ENCODE data around the gene ATP8A2.

ATP8A2 gene

GRCh38 chr13:25384758-25385410, 13.1 kb downstream of the ATP8A2 start:
- DNase-seq = no peak

- DNase-seq = no peak
Observed at GRCh38 chr13:25391932-25392331, 20.2 kb downstream of the ATP8A2 start.

GRCh38 chr13:25394402-25395060, 22.8 kb downstream of the ATP8A2 start:
- DNase-seq = no peak

GRCh38 chr13:25397763-25398162, 26.0 kb downstream of the ATP8A2 start:
- DNase-seq = no peak

DNA sequence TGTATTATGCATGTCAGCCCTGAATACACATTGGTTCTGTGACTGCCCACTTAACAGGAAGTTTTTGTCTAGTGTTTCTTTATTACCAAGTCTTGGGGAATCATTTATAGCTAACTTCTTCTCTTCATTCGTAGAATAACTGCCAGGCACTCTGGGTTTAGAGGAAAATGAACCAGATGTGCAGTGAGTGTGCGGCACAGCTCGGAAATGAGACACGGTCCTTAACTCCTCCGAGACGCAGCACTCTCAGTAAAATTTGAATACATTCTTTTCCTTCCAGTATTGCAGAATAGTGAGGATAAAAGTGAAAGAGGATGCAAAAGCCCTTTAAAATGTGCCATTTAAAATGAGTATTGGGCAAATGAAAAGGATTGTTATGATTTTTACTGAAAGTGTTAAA, 29.2 kb downstream of the ATP8A2 start:
- no peak for DNase-seq

- DNase-seq = no peak
Observed at GRCh38 chr13:25401958-25402357, 30.2 kb downstream of the ATP8A2 start.

DNA sequence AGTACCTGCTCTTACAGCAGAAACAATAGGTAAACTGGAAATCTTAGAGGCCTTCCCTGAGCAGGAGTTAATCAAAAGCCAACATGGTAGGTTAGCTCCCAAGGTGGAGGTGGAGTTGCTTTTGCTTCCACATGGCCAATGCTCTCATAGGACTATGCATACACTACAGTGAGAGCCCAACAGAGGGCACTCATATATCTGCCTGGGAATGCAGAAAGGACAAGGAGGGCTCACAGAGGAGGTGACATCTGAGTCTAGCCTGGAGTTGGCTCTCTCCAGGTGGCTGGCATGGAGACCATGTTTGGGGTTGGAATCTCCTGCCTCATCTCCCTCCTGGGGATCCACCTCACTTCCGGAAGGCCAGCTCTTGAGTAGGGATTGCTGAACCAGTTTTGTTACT, 34.6 kb downstream of the ATP8A2 start:
- no peak for DNase-seq

DNA sequence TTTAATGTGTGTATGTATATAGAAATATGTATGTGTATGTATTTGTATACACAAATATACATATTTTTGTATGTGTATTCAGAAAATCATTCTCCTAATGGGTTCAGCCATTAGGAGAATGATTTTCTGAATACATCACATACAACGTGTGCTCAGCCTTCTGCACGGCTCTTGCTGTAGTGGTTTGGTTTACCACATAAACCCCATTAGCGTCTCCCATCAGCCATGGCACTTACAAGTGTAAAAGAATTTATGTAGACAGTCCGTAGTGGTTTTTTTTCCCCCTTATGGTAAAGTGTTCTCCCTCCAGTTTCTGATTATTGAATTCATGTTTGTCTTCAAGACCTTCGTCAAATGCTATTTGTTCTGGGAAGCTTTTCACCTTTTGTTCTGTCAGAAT, 38.2 kb downstream of the ATP8A2 start:
- no peak for DNase-seq

- DNase-seq = no peak
Observed at GRCh38 chr13:25415241-25415640, 43.5 kb downstream of the ATP8A2 start.

GRCh38 chr13:25417535-25417934, 45.8 kb downstream of the ATP8A2 start:
- no peak for DNase-seq

DNA sequence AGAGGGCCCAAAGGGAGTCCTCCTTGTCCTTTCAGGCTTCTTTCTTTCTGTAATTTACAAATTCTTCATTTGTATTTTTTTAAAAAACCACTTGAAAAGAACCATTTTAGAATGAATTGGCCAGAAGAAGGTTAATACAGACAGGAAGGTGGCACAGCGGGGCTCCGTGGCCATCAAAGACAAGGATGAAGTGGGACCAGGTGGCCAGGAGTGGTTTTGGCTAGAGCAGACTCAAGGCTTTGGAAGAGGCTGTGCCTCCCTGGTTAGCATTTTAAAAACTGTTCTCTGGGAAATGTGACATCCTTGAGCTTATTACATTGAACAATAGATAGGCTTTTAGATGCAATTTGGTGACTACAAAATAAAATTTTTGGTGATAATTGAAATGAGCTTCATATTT, 48.4 kb downstream of the ATP8A2 start:
- DNase-seq = no peak

GRCh38 chr13:25421612-25422011, 49.8 kb downstream of the ATP8A2 start:
- no peak for DNase-seq

DNA sequence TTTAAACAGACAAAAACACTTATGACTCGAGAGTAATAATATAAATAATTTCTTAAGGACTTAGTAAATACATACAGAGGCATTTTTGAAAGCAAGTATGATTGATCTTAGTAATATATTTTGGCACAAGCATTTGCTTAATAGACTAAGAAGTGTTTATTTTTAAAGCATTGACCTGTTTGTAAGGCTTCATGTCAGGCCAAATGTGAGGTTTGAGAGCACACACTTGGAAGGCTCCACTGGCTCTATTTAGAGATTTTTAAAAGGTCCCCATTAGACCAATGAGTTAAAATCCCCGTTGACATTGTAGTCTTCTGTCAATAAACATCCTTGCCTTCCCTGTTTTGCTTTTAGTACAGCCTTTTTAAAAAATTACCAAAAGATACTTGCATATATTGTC, 50.4 kb downstream of the ATP8A2 start:
- no peak for DNase-seq

GRCh38 chr13:25423831-25424230, 52.1 kb downstream of the ATP8A2 start:
- DNase-seq = no peak

DNA sequence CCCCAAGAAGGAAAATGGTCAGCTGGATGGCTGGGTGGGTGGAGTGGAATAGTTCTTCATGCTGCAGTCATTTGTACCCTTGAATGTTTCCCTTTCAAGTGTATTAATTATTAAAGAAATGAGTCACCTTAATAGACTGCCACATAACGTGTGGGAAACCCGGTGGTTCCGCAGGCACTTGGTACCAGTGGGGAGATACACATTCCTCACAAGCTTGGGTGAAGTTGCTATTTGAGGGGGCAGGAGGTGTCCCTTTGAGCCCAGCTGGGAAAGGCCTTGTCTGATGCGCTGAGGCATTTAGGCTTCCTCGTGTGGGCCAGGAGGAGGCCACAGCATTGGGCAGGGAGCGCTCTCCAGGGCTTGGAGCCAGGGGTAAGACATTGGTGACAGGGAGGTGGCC, 57.7 kb downstream of the ATP8A2 start:
- DNase-seq = no peak

DNA sequence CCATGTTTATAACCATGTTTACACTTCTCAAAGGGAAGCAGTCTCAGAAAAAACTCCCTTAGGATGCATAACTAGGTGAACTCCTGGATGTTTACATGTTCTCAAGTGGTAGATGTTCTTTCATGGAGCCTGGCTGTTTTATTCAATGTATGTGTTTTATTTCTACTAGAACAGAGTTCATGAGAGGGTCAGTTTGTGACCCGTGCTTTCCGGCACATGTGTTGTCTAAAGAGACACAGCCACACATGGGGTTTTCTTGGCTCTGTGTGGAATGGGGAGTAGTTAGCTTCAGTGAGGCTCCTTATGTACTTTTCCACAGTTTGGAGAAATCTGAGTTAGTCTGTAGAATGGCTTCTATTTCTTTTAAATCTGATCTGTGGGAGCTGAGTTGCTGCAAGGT, 60.9 kb downstream of the ATP8A2 start:
- no peak for DNase-seq

DNA sequence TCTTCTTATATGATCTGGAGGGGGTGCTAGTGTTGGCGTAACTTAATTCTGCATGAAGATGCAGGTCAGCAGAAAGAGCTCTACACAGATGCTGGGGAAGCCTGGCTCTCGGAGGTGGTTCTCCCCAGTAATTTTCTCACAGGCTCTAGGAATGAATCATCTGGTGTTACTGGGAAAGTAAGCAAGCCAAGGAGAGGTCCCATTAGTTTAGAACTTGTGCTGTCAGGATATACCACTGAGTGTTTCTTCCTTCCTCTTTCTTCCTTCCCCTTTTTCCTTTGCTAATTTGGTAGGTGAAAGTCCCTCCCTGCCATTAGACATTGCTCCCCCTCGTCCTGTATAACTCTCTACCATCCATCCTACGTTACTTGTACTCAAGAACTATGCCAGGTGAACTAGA, 68.3 kb downstream of the ATP8A2 start:
- no peak for DNase-seq

- no peak for DNase-seq
Observed at GRCh38 chr13:25446261-25446660, 74.5 kb downstream of the ATP8A2 start.

GRCh38 chr13:25447396-25447795, 75.6 kb downstream of the ATP8A2 start:
- DNase-seq = no peak

DNA sequence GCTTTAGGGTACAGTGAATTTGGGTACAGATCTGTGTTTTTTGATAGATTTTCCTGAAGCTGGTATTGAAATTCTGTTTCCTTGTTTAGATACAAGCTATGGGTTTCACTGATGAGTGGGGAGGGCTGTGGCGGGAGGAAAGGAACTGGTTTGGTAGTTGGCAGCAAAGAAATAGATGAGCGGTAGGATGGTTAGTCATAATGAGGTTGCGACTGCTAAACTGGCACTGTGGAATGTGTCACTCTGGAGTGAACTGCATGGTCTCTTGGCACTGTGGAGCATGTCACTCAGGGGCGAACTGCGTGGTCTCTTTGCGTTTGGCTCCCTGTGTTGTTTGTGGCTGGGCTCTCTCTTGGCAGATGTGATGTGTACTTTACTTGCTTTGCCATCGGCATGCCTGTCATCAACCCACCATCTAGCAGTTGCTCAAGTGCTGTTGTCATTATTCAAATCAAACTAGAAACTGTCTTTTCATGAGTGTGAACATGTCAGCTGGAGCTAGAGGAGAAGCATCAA, 82.1 kb downstream of the ATP8A2 start:
- DNase-seq = no peak

GRCh38 chr13:25455146-25455545, 83.4 kb downstream of the ATP8A2 start:
- no peak for DNase-seq

DNA sequence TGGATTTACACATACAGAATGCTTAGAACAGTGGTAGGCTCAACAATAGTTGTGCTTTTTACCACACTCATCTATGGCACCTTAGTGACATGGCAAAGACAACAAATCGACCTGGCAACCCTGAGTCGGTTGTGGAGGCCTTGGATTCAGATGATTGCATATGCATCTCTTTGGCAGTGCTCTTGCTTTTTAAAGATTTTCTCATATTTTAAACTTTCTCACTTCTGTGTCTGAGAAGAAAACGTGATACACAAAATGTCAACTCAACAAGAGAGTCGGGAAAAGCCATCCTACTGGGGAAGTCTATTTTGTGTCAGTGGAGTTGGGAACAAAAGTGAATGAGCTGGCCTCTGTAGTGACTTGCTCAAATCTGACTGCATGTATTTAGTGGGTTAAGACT, 85.8 kb downstream of the ATP8A2 start:
- DNase-seq = no peak

DNA sequence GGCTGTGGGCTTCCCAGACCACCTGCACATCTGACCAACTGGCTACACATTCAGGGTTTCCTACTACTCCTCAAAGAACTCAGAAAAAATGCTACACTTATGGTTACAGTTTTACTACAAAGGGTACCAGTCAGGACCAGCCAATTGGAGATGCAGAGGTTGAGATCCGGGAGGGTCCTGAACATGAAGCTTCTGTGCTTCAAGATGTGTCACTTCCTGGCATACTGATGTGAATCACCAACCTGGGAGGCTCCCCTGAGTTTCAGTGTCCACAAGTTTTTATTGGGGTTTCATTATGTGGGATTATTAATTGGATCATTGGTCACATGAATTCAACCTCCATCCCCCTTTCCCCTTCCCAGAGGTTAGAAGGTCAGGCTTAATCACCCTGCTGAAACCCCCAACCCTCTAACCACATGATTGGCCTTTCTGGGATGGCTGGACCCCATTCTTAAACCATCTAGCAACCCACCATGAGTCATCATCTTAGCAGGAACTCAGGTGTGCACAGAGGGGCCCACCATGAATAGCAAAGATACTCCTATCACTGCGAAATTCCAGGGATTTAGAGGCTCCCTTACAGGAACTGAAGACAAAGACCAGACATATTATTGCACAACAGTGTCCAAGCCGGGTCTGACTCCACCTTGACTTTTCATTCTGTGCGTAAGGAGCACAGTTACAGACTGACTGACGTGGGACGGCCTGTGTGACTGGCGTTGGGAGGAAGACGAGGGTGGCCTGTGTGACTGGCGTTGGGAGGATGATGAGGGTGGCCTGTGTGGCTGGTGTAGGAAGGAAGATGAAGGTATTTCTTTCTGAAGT, 90.7 kb downstream of the ATP8A2 start:
- no peak for DNase-seq

DNA sequence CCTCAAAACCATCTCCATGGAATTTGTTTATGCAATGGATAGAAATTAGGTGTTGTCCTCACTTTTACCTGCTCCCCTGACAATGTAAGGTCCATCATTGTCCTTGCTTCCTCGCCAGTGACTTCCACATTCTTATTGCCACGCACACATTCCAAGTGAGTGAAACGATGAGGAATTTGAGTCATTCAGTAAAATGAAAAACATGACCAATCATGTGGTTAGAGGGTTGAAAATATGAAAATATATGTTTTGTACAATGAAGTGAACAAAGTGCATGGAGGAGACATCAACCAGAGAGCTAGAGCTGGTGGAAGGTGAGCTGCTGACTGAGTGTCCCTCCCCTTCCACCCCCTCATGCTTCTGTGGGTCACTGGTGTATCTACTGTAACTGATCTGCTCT, 91.7 kb downstream of the ATP8A2 start:
- DNase-seq = no peak
